ENCODE data around the gene NPL.

GRCh38 chr1:182766050-182766449 lies 23.5 kb upstream of the NPL start:
- no peak for TF ChIP-seq CTCF (conservative IDR thresholded peaks at IDR 0.05; ENCODE audit: low read length)
- no peak for TF ChIP-seq EZH2phosphoT487 (IDR thresholded peaks at IDR 0.05; ENCODE audit: borderline replicate concordance)
